ENCODE results near the gene RAB15.

The RAB15 gene

GRCh38 chr14:64986648-64987437 lies 14.7 kb upstream of the RAB15 start, which contains the start of gene FNTB:
TSS of gene FNTB (plus strand) at chr14:64986895. CDS start at chr14:64986954, 59 bp downstream.
- TF ChIP-seq TAF1 (IDR thresholded peaks at IDR 0.05; ENCODE audit: borderline replicate concordance, insufficient read depth, low read length) (peak; percentile 42; the same call in 1 of the 2 replicates), POLR2AphosphoS5 (IDR thresholded peaks at IDR 0.05; ENCODE audit: low read depth, low read length) (peak; percentile 64), SIN3A (IDR thresholded peaks at IDR 0.05; ENCODE audit: borderline replicate concordance, insufficient read depth, low read length) (no peak)

DNA sequence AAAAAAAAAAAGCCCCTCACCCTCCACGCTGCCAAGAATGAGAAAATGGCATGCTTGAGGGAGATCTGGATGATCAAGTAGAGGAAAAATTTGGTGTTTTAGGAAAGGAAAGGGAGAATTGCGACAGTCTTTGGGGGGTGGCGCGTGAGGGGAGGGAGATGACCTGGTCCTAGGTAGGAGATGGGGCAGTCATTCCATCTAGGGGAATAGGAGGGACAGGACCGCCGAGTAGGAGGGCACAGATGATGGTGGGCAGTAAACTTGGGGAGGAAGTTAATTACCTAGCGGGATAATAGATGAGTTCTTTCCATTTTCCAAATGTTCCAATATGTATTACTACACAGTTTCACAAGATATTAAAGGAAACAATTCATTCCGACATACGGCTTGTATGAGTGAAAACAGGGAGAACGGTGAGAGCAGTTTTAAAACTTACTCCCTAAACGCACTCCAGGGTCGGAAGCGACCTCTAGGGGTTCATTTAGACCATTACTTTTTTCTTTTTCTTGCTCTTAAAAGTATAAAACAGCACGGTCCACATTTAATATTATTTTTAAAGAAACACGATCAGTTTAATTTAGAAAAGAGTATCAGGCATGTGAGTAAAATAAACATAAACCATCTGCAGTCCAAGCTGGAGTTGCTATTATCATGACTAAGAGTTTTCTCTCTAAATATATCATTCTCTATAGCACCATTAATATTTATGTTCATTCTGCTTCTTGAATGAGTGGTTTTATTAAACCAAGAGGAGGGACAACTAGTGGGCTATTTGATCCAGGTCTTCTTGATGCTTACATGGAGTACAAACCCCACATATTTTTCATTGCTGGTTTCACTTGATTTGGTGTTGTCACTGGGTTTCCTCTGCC lies 11.5 kb upstream of the RAB15 start:
- TF ChIP-seq REST (IDR thresholded peaks at IDR 0.05; ENCODE audit: insufficient read depth in 1 of 2, low read depth in 2 of 2, low read length in 2 of 2) (no peak), POLR2AphosphoS5 (IDR thresholded peaks at IDR 0.05; ENCODE audit: low read depth, low read length) (no peak), TAF1 (IDR thresholded peaks at IDR 0.05; ENCODE audit: borderline replicate concordance, insufficient read depth, low read length) (no peak), FOXP2 (optimal IDR thresholded peaks at IDR 0.05; ENCODE audit: borderline replicate concordance, extremely low read depth, extremely low read length, insufficient read depth) (no peak), SIN3A (IDR thresholded peaks at IDR 0.05; ENCODE audit: borderline replicate concordance, insufficient read depth, low read length) (no peak)

- TF ChIP-seq FOXP2 (optimal IDR thresholded peaks at IDR 0.05; ENCODE audit: borderline replicate concordance, extremely low read depth, extremely low read length, insufficient read depth) (no peak), TAF1 (IDR thresholded peaks at IDR 0.05; ENCODE audit: borderline replicate concordance, insufficient read depth, low read length) (no peak), REST (IDR thresholded peaks at IDR 0.05; ENCODE audit: insufficient read depth in 1 of 2, low read depth in 2 of 2, low read length in 2 of 2) (no peak), POLR2AphosphoS5 (IDR thresholded peaks at IDR 0.05; ENCODE audit: low read depth, low read length) (no peak), SIN3A (IDR thresholded peaks at IDR 0.05; ENCODE audit: borderline replicate concordance, insufficient read depth, low read length) (no peak)
These were observed 7.4 kb upstream of the RAB15 start for GRCh38 chr14:64979336-64980074.

DNA sequence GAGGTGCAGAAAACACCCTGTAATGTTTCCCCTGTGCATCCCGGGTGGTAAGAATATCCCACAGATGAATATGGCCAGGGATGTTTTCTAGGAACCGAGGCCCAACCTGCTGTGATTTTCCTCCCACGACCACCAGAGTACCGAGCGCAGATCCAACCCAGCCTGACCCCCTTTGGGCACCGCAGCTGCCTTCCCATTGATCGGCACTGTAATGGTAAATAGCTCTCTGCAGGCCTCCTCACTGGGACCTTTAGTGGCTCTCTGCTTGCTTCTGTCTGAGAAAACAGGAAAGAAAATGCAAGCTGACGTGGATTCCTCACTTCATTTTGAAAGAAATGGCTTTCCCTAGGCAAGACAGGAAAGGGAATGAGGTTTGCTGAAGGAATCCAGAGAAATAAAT lies 2.4 kb upstream of the RAB15 start:
- TF ChIP-seq SIN3A (IDR thresholded peaks at IDR 0.05; ENCODE audit: borderline replicate concordance, insufficient read depth, low read length) = no peak
- no peak for TF ChIP-seq POLR2AphosphoS5 (IDR thresholded peaks at IDR 0.05; ENCODE audit: low read depth, low read length)
- TF ChIP-seq FOXP2 (optimal IDR thresholded peaks at IDR 0.05; ENCODE audit: borderline replicate concordance, extremely low read depth, extremely low read length, insufficient read depth) = no peak
- TF ChIP-seq TAF1 (IDR thresholded peaks at IDR 0.05; ENCODE audit: borderline replicate concordance, insufficient read depth, low read length) = no peak
- no peak for TF ChIP-seq REST (IDR thresholded peaks at IDR 0.05; ENCODE audit: insufficient read depth in 1 of 2, low read depth in 2 of 2, low read length in 2 of 2)

DNA sequence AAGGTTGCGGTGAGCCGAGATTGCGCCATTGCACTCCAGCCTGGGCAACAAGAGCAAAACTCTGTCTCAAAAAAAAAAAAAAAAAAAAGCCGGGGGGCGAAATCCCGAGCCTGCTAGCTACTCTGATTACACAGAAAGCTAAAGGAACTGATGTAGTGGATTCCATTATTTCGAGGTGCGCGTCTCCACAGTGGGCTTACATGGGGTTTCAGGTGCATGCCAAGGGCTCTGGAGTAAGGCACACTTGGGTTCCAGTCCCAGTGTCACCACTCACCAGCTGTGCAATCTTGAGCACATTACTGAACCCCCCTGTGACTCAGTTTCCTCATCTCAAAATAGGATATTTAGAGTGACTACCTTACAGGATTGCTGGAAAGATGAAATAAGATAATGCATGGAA lies 1.7 kb upstream of the RAB15 start:
- TF ChIP-seq POLR2AphosphoS5 (IDR thresholded peaks at IDR 0.05; ENCODE audit: low read depth, low read length) = no peak
